K562 (cell line): Measurements from ENCODE around the gene PBX1. TPM values are rescaled to one million over a fixed set of nuclear protein-coding genes. Genes with fewer than 3 reads are reported as not detected.

Source experiments
- ATAC-seq: fragments of 200-7000 bp; cut with Tn5 transposase; 3 replicates; pipeline ENCODE4 v1.9.1; 2020; ENCODE audit warnings: moderate library complexity
- BruUV-seq: library from RNA; stranded (reverse); fragments of 400-500 nt; replicated peaks from 2 replicates; lab custom pipeline; 2021; lab: Mats Ljungman, UMichigan
- CTCF ChIA-PET: fragments of 300-600 bp; formaldehyde crosslinking; extraction: SDS; loops from one replicate; lab custom pipeline; 2021; ENCODE audit warnings: low intra/inter-chr PET ratio; lab: Yijun Ruan, JAX
- POLR2A ChIA-PET: fragments of 300-600, 350-650 bp; sonication (Branson Sonifier 250); formaldehyde crosslinking; extraction: SDS; loops from one replicate; lab custom pipeline; 2021; ENCODE audit warnings: antibody characterized with exemption, inconsistent platforms; lab: Yijun Ruan, JAX
- DNase-seq, 4 experiments: peaks; one replicate each; pipeline versions ENCODE4 v3.0.0 to v3.0.0-alpha.2; 2011 to 2018; ENCODE audit warnings: low spot score in 3 of 4, mixed read lengths in 3 of 4; ENCODE audit errors: extremely low read depth in 1 of 4
- FAIRE-seq: peaks from 2 replicates; lab custom pipeline; 2011; peaks lifted over from hg19 to GRCh38; lab: Jason Lieb, UNC
- H2AFZ ChIP-seq: 2 replicates; pipeline ENCODE4 v1.6.0; 2011; ENCODE audit warnings: low read depth, low read length, control low read depth, inconsistent platforms
- H3K27ac ChIP-seq: fragments of 200-600 bp; 3 replicates; pipeline ENCODE4 v1.8.0; 2011; ENCODE audit warnings: low read depth, mild to moderate bottlenecking, control low read depth, inconsistent platforms, low read length, moderate library complexity, mixed read lengths; ENCODE audit errors: extremely low read depth
- H3K27me3 ChIP-seq, 2 experiments: fragments of 300-600 bp in 1 of 2; 2 replicates in 1 of 2; 3 replicates in 1 of 2; pipeline versions ENCODE4 v1.6.0 to v1.8.0; 2011; ENCODE audit warnings: inconsistent platforms in 2 of 2, low read length in 2 of 2, mild to moderate bottlenecking in 1 of 2, mixed read lengths in 1 of 2, moderate library complexity in 1 of 2; ENCODE audit not compliant: control insufficient read depth in 2 of 2, insufficient read depth in 2 of 2
- H3K36me3 ChIP-seq: fragments of 300-600 bp; 3 replicates; pipeline ENCODE4 v1.8.0; 2011; ENCODE audit warnings: mild to moderate bottlenecking, low read length, inconsistent platforms; ENCODE audit not compliant: control insufficient read depth, insufficient read depth
- H3K4me1 ChIP-seq, 2 experiments: fragments of 200-600 bp in 1 of 2; replicated peaks in 1 of 2; 2 replicates in 1 of 2; 3 replicates in 1 of 2; pipeline versions ENCODE4 v1.5.1 to v1.8.0; 2011; ENCODE audit warnings: inconsistent platforms in 2 of 2, low read length in 2 of 2, mild to moderate bottlenecking in 1 of 2, mixed read lengths in 1 of 2, moderate library complexity in 1 of 2; ENCODE audit not compliant: control insufficient read depth in 2 of 2, insufficient read depth in 2 of 2
- H3K4me2 ChIP-seq: 2 replicates; pipeline ENCODE4 v1.6.1; 2011; ENCODE audit warnings: low read length, control low read depth, inconsistent platforms, mixed read lengths; ENCODE audit not compliant: insufficient read depth
- H3K4me3 ChIP-seq: fragments of 200-600 bp; sonication (generic), shearing (Covaris generic); 2 replicates; pipeline ENCODE4 v1.5.1; 2016; ENCODE audit warnings: control low read depth, inconsistent platforms
- H3K79me2 ChIP-seq: fragments of 200-600 bp; 3 replicates; pipeline ENCODE4 v1.8.0; 2011; ENCODE audit warnings: low read length, inconsistent platforms; ENCODE audit not compliant: control insufficient read depth, insufficient read depth
- H3K9ac ChIP-seq, 2 experiments: 2 replicates each; pipeline versions ENCODE4 v1.6.0 to v1.6.1; 2011; ENCODE audit warnings: low read depth in 2 of 2, low read length in 2 of 2, control low read depth in 1 of 2, inconsistent platforms in 1 of 2, mild to moderate bottlenecking in 1 of 2, mixed read lengths in 1 of 2; ENCODE audit not compliant: insufficient read depth in 1 of 2
- H3K9me1 ChIP-seq: one replicate; pipeline ENCODE4 v1.6.0; 2011; ENCODE audit warnings: inconsistent platforms, mild to moderate bottlenecking, low read length, moderate library complexity; ENCODE audit not compliant: control insufficient read depth, insufficient read depth
- H3K9me3 ChIP-seq: replicated peaks from 2 replicates; pipeline ENCODE4 v1.5.1; 2011; ENCODE audit warnings: low read depth, low read length, inconsistent platforms; ENCODE audit not compliant: control insufficient read depth, insufficient read depth
- H4K20me1 ChIP-seq: replicated peaks from 2 replicates; pipeline ENCODE4 v1.6.1; 2011; ENCODE audit warnings: low read length, inconsistent platforms, mixed read lengths; ENCODE audit not compliant: control insufficient read depth, insufficient read depth
- POLR3A ChIP-seq: IDR thresholded peaks from 2 replicates; pipeline ENCODE4 v1.6.1; 2011; ENCODE audit warnings: borderline replicate concordance, mild to moderate bottlenecking, moderate library complexity; ENCODE audit not compliant: insufficient read length, insufficient read depth; ENCODE audit errors: extremely low read depth
- PTBP1 ChIP-seq: fragments of 200-400 bp; formaldehyde crosslinking; IDR thresholded peaks from 2 replicates; pipeline ENCODE4 v1.6.1; 2017; ENCODE audit warnings: low read depth, low read length
- TBL1XR1 ChIP-seq, 2 experiments: IDR thresholded peaks; 2 replicates each; pipeline ENCODE4 v1.6.1; 2012; ENCODE audit warnings: improper control_type of control experiment in 2 of 2, low read length in 2 of 2, mild to moderate bottlenecking in 1 of 2
- XRCC3 ChIP-seq: fragments of 450-650 bp; IDR thresholded peaks from 2 replicates; pipeline ENCODE4 v1.6.1; 2017; ENCODE audit warnings: mild to moderate bottlenecking, moderate library complexity
- WGBS: fragments of 100-300 bp; shearing (Covaris generic); methylation state at CpG from one replicate; pipeline ENCODE4 v1.1.6; 2016; ENCODE audit warnings: low coverage, mixed read lengths; ENCODE audit not compliant: insufficient coverage; ENCODE audit errors: missing lambda C conversion rate; 5-methylcytosine and 5-hydroxymethylcytosine counted together
- in situ Hi-C: fragments of 300-500 bp; cut with MboI; formaldehyde crosslinking; loops from 4 replicates; pipeline ENCODE4 v1.15.0; 2018; ENCODE audit warnings: inconsistent platforms, mixed read lengths
- intact Hi-C: fragments of 100-400 bp; cut with micrococcal nuclease; formaldehyde crosslinking; loops from 2 replicates; pipeline ENCODE4 v1.14.2; 2022
- polyA plus RNA-seq, 8 experiments: library from polyadenylated mRNA; depleted of rRNA in 4 of 8; stranded (reverse) in 5 of 8; unstranded in 3 of 8; fragments of >200 nt; fragmentation: Nextera tagmentation in 2 of 8; fragmentation: Illumina TruSeq in 1 of 8; extraction: Ambion mirVana in 2 of 8; extraction: Trizol in 1 of 8; gene quantifications; 2 replicates each; pipeline versions ENCODE4 v1.2.1 to v1.2.3, GENCODE V29; 2011 to 2014; ENCODE audit warnings: inconsistent platforms in 1 of 8, missing spikeins in 1 of 8
- total RNA-seq, 7 experiments: library from RNA; depleted of rRNA in 6 of 7; stranded (reverse); fragments of >200 nt in 6 of 7; fragmentation: Illumina TruSeq in 2 of 7; extraction: Trizol in 2 of 7; gene quantifications; 2 replicates each; pipeline versions ENCODE4 v1.2.1 to v1.2.3, GENCODE V29; 2011 to 2021; ENCODE audit warnings: low replicate concordance in 1 of 7
- TF ChIP-seq, protein P1 (sequence below): sonication (generic); formaldehyde crosslinking; IDR thresholded peaks from 2 replicates; pipeline ENCODE4 v1.8.0; 2022; ENCODE audit warnings: mild to moderate bottlenecking, missing genetic modification reagents
- TF ChIP-seq, protein P2 (sequence below): sonication (generic); formaldehyde crosslinking; IDR thresholded peaks from 2 replicates; pipeline ENCODE4 v1.8.0; 2022; ENCODE audit warnings: missing genetic modification reagents, mild to moderate bottlenecking, moderate library complexity, borderline replicate concordance
- TF ChIP-seq, protein P3 (sequence below): fragments of 250-450 bp; sonication (Bioruptor Pico); IDR thresholded peaks from 2 replicates; pipeline ENCODE4 v1.8.0; 2021; ENCODE audit warnings: mild to moderate bottlenecking, moderate library complexity

PBX1 gene
- total and polyA plus RNA-seq, 9 of the 15 experiments (the other 6 are each of a cell fraction or from before 2014, with no cell fraction given): 0.03 to 0.62 (median 0.17) TPM

DNA sequence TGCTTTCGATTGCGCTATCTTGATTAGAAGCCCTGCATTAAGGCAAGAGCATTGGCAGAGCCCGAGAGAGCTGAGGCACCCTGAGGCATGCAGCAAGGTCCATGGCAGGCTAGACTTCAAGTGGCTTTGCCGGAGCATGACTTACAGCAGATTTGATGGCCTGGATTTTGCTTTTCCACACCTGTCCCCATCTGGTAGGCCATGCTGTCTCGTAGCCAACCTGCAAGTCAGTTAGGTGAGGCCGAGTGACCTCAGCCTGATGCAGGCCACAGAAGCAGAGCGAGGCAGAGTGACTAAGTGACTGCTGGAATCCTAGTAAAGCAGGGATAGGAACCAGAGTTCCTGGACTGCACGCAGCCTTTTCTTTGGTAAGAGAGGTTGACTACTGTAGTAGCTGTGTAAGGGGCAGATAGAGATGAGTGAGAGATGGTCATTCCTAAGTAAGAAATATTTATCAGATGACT, 148.9 kb downstream of the PBX1 start:
- TF ChIP-seq PTBP1 (no peak), XRCC3 (no peak), TBL1XR1 (IDR thresholded peaks at IDR 0.05; ENCODE audit: low read length in 2 of 2) (no peak), POLR3A (no peak)
- TF ChIP-seq, protein P1, sequence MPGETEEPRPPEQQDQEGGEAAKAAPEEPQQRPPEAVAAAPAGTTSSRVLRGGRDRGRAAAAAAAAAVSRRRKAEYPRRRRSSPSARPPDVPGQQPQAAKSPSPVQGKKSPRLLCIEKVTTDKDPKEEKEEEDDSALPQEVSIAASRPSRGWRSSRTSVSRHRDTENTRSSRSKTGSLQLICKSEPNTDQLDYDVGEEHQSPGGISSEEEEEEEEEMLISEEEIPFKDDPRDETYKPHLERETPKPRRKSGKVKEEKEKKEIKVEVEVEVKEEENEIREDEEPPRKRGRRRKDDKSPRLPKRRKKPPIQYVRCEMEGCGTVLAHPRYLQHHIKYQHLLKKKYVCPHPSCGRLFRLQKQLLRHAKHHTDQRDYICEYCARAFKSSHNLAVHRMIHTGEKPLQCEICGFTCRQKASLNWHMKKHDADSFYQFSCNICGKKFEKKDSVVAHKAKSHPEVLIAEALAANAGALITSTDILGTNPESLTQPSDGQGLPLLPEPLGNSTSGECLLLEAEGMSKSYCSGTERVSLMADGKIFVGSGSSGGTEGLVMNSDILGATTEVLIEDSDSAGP (CRISPR knock-in tag): 0 out of 2 replicates have a peak, but pooled peaks have one; percentile 51
- TF ChIP-seq, protein P2, sequence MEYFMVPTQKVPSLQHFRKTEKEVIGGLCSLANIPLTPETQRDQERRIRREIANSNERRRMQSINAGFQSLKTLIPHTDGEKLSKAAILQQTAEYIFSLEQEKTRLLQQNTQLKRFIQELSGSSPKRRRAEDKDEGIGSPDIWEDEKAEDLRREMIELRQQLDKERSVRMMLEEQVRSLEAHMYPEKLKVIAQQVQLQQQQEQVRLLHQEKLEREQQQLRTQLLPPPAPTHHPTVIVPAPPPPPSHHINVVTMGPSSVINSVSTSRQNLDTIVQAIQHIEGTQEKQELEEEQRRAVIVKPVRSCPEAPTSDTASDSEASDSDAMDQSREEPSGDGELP (CRISPR knock-in tag): 0 out of 2 replicates have a peak, but pooled peaks have one; percentile 9
- TF ChIP-seq, protein P3, sequence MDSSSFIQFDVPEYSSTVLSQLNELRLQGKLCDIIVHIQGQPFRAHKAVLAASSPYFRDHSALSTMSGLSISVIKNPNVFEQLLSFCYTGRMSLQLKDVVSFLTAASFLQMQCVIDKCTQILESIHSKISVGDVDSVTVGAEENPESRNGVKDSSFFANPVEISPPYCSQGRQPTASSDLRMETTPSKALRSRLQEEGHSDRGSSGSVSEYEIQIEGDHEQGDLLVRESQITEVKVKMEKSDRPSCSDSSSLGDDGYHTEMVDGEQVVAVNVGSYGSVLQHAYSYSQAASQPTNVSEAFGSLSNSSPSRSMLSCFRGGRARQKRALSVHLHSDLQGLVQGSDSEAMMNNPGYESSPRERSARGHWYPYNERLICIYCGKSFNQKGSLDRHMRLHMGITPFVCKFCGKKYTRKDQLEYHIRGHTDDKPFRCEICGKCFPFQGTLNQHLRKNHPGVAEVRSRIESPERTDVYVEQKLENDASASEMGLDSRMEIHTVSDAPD (CRISPR knock-in tag): no peak
- TF ChIP-seq, all 486 proteins: peak for 2
- H4K20me1 ChIP-seq: no peaks in the 10 kb centered on the region
- H3K4me3 ChIP-seq: no peak overlapping the region
- H3K27ac ChIP-seq: no peak overlapping the region
- CTCF ChIA-PET: no interaction called here
- POLR2A ChIA-PET: no interaction called here
- FAIRE-seq (no peak), DNase-seq (peak in 1 of 4 experiments; percentile 16), ATAC-seq (no peak)
- H3K27me3 ChIP-seq: no peaks in the 10 kb centered on the region
- in situ Hi-C loops: no loop called here
- H3K9me1 ChIP-seq: no peaks in the 10 kb centered on the region
- intact Hi-C loops: no loop called here
- no peak overlapping the region for H3K9ac ChIP-seq
- peak overlapping the region; percentile 68 for H2AFZ ChIP-seq
- H3K4me1 ChIP-seq: peaks cover 16 to 40% of the 10 kb centered on the region in 2 experiments; a peak in 3 of 5 replicates
- WGBS: 29% methylated on average over 8 of the region's 8 CpGs
- no peaks in the 10 kb centered on the region for H3K36me3 ChIP-seq
- peak overlapping the region; percentile 3; the same call in 1 of the 2 replicates for H3K4me2 ChIP-seq
- BruUV-seq: no TSS peak
- no peaks in the 10 kb centered on the region for H3K79me2 ChIP-seq
- H3K9me3 ChIP-seq: no peaks in the 10 kb centered on the region
